HCT116 (cell line): ENCODE results near the gene ARVCF. TPM values are rescaled to one million over a fixed set of nuclear protein-coding genes. Genes with fewer than 3 reads are reported as not detected.

Experiments
- ATAC-seq: fragments of 200-7000 bp; cut with Tn5 transposase; 2 replicates; pipeline ENCODE4 v1.9.1; 2020; ENCODE audit warnings: mild to moderate bottlenecking, moderate library complexity
- BruUV-seq: library from RNA; stranded (reverse); fragments of 400-500 nt; replicated peaks from 2 replicates; lab custom pipeline; 2021; lab: Mats Ljungman, UMichigan
- CTCF ChIA-PET: fragments of 300-600 bp; sonication (Branson Sonifier 250); formaldehyde crosslinking; loops from one replicate; lab custom pipeline; 2021; ENCODE audit warnings: antibody characterized with exemption; lab: Charles Lee
- POLR2A ChIA-PET: fragments of 300-600, 350-600 bp; sonication (Branson Sonifier 250); formaldehyde crosslinking; loops from one replicate; lab custom pipeline; 2021; ENCODE audit warnings: antibody characterized with exemption; lab: Charles Lee
- RAD21 ChIA-PET, 2 experiments: fragments of 300-600 bp; sonication (Branson Sonifier 250); formaldehyde crosslinking; loops; one replicate each; lab custom pipeline; 2023; ENCODE audit warnings: low total read pairs in 2 of 2; ENCODE audit not compliant: uncharacterized antibody in 2 of 2, unreplicated experiment in 2 of 2, low non-redundant PET in 1 of 2; lab: Charles Lee
- DNase-seq: peaks from one replicate; pipeline ENCODE4 v3.0.0-alpha.2; 2010; ENCODE audit warnings: low read depth, low spot score
- H2AFZ ChIP-seq: fragments of 200-600 bp; shearing (Covaris generic), sonication (generic); 2 replicates; pipeline ENCODE4 v1.6.1; 2017; ENCODE audit warnings: low read depth, mixed run types, mixed read lengths, antibody characterized with exemption, low read length; ENCODE audit not compliant: poor library complexity, severe bottlenecking
- H3K27ac ChIP-seq: 2 replicates; pipeline ENCODE4 v1.5.1; 2012; ENCODE audit warnings: low read depth, low read length
- H3K27me3 ChIP-seq: fragments of 200-600 bp; sonication (generic); 2 replicates; pipeline ENCODE4 v1.6.1; 2016; ENCODE audit warnings: mixed run types, low read length, mixed read lengths; ENCODE audit not compliant: insufficient read depth
- H3K36me3 ChIP-seq, 2 experiments: fragments of 200-500 bp in 1 of 2; fragments of 200-600 bp in 1 of 2; sonication (Bioruptor generic) in 1 of 2; sonication (generic) in 1 of 2; 2 replicates each; pipeline versions ENCODE4 v1.5.1 to v1.6.1; 2014 to 2016; ENCODE audit warnings: low read length in 2 of 2, inconsistent platforms in 1 of 2, mixed read lengths in 1 of 2, mixed run types in 1 of 2; ENCODE audit not compliant: insufficient read depth in 2 of 2, control insufficient read depth in 1 of 2
- H3K4me1 ChIP-seq, 2 experiments: fragments of 200-600 bp in 1 of 2; sonication (generic) in 1 of 2; 2 replicates each; pipeline versions ENCODE4 v1.5.1 to v1.6.1; 2012 to 2017; ENCODE audit warnings: low read length in 2 of 2, inconsistent platforms in 1 of 2, mild to moderate bottlenecking in 1 of 2, mixed read lengths in 1 of 2, mixed run types in 1 of 2, moderate library complexity in 1 of 2; ENCODE audit not compliant: insufficient read depth in 2 of 2, control insufficient read depth in 1 of 2
- H3K4me2 ChIP-seq: fragments of 200-600 bp; sonication (generic); 2 replicates; pipeline ENCODE4 v1.6.1; 2017; ENCODE audit warnings: mixed run types, low read length, mixed read lengths
- H3K4me3 ChIP-seq, 2 experiments: fragments of 200-600 bp in 1 of 2; sonication (generic) in 1 of 2; replicated peaks in 1 of 2; 2 replicates each; pipeline ENCODE4 v1.5.1; 2011 to 2016; ENCODE audit warnings: low read length in 2 of 2, control low read depth in 1 of 2, low read depth in 1 of 2, mild to moderate bottlenecking in 1 of 2, mixed read lengths in 1 of 2, mixed run types in 1 of 2
- H3K79me2 ChIP-seq: fragments of 200-600 bp; sonication (generic); 2 replicates; pipeline ENCODE4 v1.6.1; 2017; ENCODE audit warnings: mild to moderate bottlenecking, mixed run types, low read length, moderate library complexity, mixed read lengths; ENCODE audit not compliant: insufficient read depth
- H3K9ac ChIP-seq: fragments of 200-600 bp; sonication (generic); 2 replicates; pipeline ENCODE4 v1.6.1; 2016; ENCODE audit warnings: low read length, mixed read lengths
- H3K9me2 ChIP-seq: fragments of 200-600 bp; sonication (generic), shearing (Covaris generic); 2 replicates; pipeline ENCODE4 v1.6.1; 2017; ENCODE audit warnings: mixed run types, mild to moderate bottlenecking, moderate library complexity; ENCODE audit not compliant: insufficient read depth
- H3K9me3 ChIP-seq, 2 experiments: fragments of 200-500 bp in 1 of 2; fragments of 200-600 bp in 1 of 2; sonication (Bioruptor generic) in 1 of 2; sonication (generic) in 1 of 2; 2 replicates each; pipeline ENCODE4 v1.6.1; 2014 to 2017; ENCODE audit warnings: low read length in 2 of 2, mixed read lengths in 2 of 2, inconsistent platforms in 1 of 2, low read depth in 1 of 2, mild to moderate bottlenecking in 1 of 2, mixed run types in 1 of 2, moderate library complexity in 1 of 2; ENCODE audit not compliant: control insufficient read depth in 1 of 2, insufficient read depth in 1 of 2
- H4K20me1 ChIP-seq: fragments of 200-600 bp; sonication (generic), shearing (Covaris generic); 2 replicates; pipeline ENCODE4 v1.6.1; 2017; ENCODE audit warnings: mixed run types, mild to moderate bottlenecking, moderate library complexity; ENCODE audit not compliant: insufficient read depth
- ATF3 ChIP-seq: IDR thresholded peaks from 2 replicates; pipeline ENCODE4 v1.6.1; 2012
- CBX3 ChIP-seq: IDR thresholded peaks from 2 replicates; pipeline ENCODE4 v1.6.1; 2012; ENCODE audit warnings: low read depth
- CEBPB ChIP-seq: IDR thresholded peaks from 2 replicates; pipeline ENCODE4 v1.6.1; 2012; ENCODE audit warnings: low read depth
- EGR1 ChIP-seq: IDR thresholded peaks from 2 replicates; pipeline ENCODE4 v1.6.1; 2012; ENCODE audit warnings: low read depth
- EZH2 ChIP-seq: fragments of 200-600 bp; sonication (generic); IDR thresholded peaks from 2 replicates; pipeline ENCODE4 v1.6.1; 2017; ENCODE audit warnings: antibody characterized with exemption, mixed run types
- FOSL1 ChIP-seq: IDR thresholded peaks from 2 replicates; pipeline ENCODE4 v1.6.1; 2012; ENCODE audit warnings: low read depth
- JUND ChIP-seq: IDR thresholded peaks from 2 replicates; pipeline ENCODE4 v1.6.1; 2012
- MAX ChIP-seq: IDR thresholded peaks from 2 replicates; pipeline ENCODE4 v1.6.1; 2012
- POLR2A ChIP-seq: IDR thresholded peaks from 2 replicates; pipeline ENCODE4 v1.7.0; 2011; ENCODE audit warnings: borderline replicate concordance; ENCODE audit not compliant: insufficient read depth, insufficient read length; ENCODE audit errors: extremely low read depth
- POLR2AphosphoS5 ChIP-seq: IDR thresholded peaks from 2 replicates; pipeline ENCODE4 v1.6.1; 2011; ENCODE audit warnings: mild to moderate bottlenecking, low read depth, low read length, moderate library complexity
- RAD21 ChIP-seq: IDR thresholded peaks from 2 replicates; pipeline ENCODE4 v1.6.1; 2012; ENCODE audit warnings: low read depth, mild to moderate bottlenecking
- REST ChIP-seq: IDR thresholded peaks from 2 replicates; pipeline ENCODE4 v1.6.1; 2012; ENCODE audit warnings: low read depth
- SP1 ChIP-seq: IDR thresholded peaks from 2 replicates; pipeline ENCODE4 v1.6.1; 2012; ENCODE audit warnings: low read depth
- SRF ChIP-seq: IDR thresholded peaks from 2 replicates; pipeline ENCODE4 v1.6.1; 2012; ENCODE audit warnings: low read depth
- TCF7L2 ChIP-seq: IDR thresholded peaks from 2 replicates; pipeline ENCODE4 v1.7.0; 2011; ENCODE audit warnings: borderline replicate concordance, inconsistent platforms; ENCODE audit not compliant: insufficient read depth, insufficient read length; ENCODE audit errors: extremely low read depth
- YY1 ChIP-seq: IDR thresholded peaks from 2 replicates; pipeline ENCODE4 v1.6.1; 2011; ENCODE audit warnings: low read length, low read depth, moderate library complexity, mild to moderate bottlenecking; ENCODE audit not compliant: insufficient replicate concordance; ENCODE audit errors: extremely low read depth
- ZBTB33 ChIP-seq: IDR thresholded peaks from 2 replicates; pipeline ENCODE4 v1.6.1; 2011; ENCODE audit warnings: mild to moderate bottlenecking, low read length, moderate library complexity; ENCODE audit not compliant: insufficient replicate concordance; ENCODE audit errors: extremely low read depth
- ZFX ChIP-seq: fragments of 450-650 bp; IDR thresholded peaks from 2 replicates; pipeline ENCODE4 v1.6.1; 2017
- ZNF274 ChIP-seq: fragments of 200-500 bp; sonication (Bioruptor generic); IDR thresholded peaks from 2 replicates; pipeline ENCODE4 v1.6.1; 2014; ENCODE audit warnings: mild to moderate bottlenecking, low read depth, low read length, inconsistent platforms
- intact Hi-C: fragments of 100-400 bp; cut with micrococcal nuclease; formaldehyde crosslinking; loops from 2 replicates; pipeline ENCODE4 v1.10.0; 2022
- total RNA-seq: library from RNA; stranded (reverse); gene quantifications from one replicate; pipeline ENCODE4 v1.2.1, GENCODE V29; 2021; ENCODE audit not compliant: unreplicated experiment

The ARVCF gene
- total RNA-seq, 1 experiment from 2014 or later, result 42.8 TPM

GRCh38 chr22:19998232-19998951 is 18.2 kb downstream of the ARVCF start:
- ATAC-seq (no peak), DNase-seq (no peak)
- H2AFZ ChIP-seq, result no peak overlapping the region
- H3K27me3 ChIP-seq, result no peaks in the 10 kb centered on the region
- ChIA-PET CTCF (no interaction called here), POLR2A (no interaction called here), RAD21 (no interaction called here)
- no peak overlapping the region for H3K9ac ChIP-seq
- H4K20me1 ChIP-seq, result no peaks in the 10 kb centered on the region
- no peak overlapping the region for H3K27ac ChIP-seq
- peaks cover 0 to 5% of the 10 kb centered on the region in 2 experiments; a peak in 1 of 4 replicates for H3K4me1 ChIP-seq
- H3K36me3 ChIP-seq, result no peaks in the 10 kb centered on the region
- no TSS peak for BruUV-seq
- no peaks in the 10 kb centered on the region for H3K9me2 ChIP-seq
- no peaks in the 10 kb centered on the region for H3K79me2 ChIP-seq
- no peak overlapping the region for H3K4me3 ChIP-seq
- peaks cover 3 to 6% of the 10 kb centered on the region in 2 experiments; a peak in 1 of 4 replicates for H3K9me3 ChIP-seq
- H3K4me2 ChIP-seq, result no peak overlapping the region
- no peak for TF ChIP-seq TCF7L2
- no peak for TF ChIP-seq MAX
- TF ChIP-seq POLR2AphosphoS5, result no peak
- no peak for TF ChIP-seq CBX3
- no peak for TF ChIP-seq POLR2A
- no peak for TF ChIP-seq EZH2
- no peak for TF ChIP-seq EGR1
- no peak for TF ChIP-seq CEBPB
- TF ChIP-seq REST, result no peak
- no peak for TF ChIP-seq ZFX
- no peak for TF ChIP-seq YY1
- no peak for TF ChIP-seq SRF
- no peak for TF ChIP-seq ZNF274
- TF ChIP-seq ZBTB33, result no peak
- TF ChIP-seq JUND, result no peak
- TF ChIP-seq RAD21, result no peak
- no peak for TF ChIP-seq FOSL1
- no peak for TF ChIP-seq ATF3
- no peak for TF ChIP-seq SP1
- intact Hi-C loops, result no loop called here
